GM18858 (cell line): ENCODE results near the gene ATG7.
"Not testable (repeated sequence)": the region's sequence is repeated elsewhere in the genome, so short reads cannot be mapped to it uniquely, and the experiment has no call there.

Experiments
- ATAC-seq: cut with Tn5 transposase; IDR thresholded peaks from one replicate; pipeline ENCODE4 v1.9.1; 2021; ENCODE audit not compliant: unreplicated experiment

The ATG7 gene

DNA sequence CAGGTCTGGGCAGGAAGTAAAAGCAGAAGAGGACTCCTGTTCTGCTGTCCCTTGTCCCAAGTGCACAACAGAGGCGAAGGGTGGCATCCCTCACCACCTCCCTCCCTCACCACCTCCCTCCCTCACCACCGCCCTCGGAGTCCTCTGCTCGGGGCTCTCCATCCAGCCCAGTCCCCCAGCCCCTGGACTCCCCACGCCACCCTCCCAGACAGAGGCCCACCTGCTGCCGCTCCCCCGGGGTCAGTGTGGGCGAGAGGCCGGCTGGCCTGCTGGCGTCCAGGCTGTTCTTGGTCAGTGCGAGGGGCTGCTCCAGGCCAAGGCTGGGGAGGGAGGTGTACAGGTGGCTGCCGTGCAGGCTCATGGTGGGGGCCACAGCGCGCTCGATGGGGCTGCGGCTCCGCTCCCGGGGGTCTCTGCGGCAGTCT is 292.4 kb downstream of the ATG7 start:
- ATAC-seq: no peak

DNA sequence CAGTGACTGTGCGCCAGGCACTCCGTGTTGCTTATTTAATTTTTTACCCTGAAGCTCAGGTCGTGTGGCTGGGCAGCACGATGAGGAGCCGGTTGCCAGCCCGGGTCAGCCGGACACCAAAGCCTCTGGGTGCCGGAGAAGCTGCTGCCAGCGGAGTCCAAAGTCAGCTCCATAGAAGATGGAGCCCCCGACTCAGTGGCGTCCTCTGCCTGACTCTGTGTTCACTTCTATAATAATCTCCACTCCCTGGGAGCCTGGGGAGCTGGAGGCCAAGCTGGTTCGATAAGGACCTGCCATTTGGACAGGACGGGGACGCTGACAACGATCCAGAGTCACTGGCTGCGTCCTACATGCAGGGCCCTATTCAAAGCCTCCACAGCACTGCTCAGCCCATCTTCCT is 292.9 kb downstream of the ATG7 start:
- no peak for ATAC-seq

DNA sequence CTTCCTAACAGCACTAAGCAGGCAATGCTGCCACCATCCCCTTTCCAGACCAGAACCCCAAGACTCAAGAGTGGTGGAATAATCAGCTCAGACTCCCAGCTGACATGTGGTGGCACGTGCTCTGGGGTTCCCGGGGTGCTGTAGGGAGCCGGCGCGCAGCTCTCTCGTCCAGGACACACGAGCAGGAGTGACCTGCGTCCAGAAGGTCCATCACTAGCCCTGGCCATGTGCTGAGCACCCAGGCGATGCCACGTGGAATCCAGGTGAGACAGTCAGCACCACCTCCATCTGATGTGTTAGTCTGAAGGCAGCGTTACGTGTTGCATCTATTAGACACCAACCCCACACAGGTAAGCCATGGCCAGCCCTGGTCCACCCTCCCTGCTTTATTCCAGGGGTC is 293.3 kb downstream of the ATG7 start:
- ATAC-seq: no peak

DNA sequence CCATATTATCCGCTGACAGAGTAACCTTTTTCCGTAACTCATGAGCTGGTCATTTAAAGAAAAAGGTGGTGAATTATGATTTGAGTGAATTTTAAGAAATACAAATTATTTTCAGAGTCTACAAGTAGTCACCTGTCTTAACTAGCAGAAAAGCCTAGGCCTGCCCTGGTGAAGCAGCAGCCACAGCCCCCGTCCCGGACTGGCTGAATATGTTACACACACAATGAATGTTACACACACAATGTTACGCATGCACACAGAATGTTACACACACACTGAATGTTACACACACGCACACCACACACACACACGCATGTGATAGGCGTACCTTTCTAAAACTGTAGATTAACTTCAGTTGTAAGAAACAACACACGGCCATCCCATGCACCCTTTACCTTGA is 293.7 kb downstream of the ATG7 start:
- no peak for ATAC-seq

- ATAC-seq: no peak
Observed at GRCh38 chr3:11566478-11566877, 294.3 kb downstream of the ATG7 start.

DNA sequence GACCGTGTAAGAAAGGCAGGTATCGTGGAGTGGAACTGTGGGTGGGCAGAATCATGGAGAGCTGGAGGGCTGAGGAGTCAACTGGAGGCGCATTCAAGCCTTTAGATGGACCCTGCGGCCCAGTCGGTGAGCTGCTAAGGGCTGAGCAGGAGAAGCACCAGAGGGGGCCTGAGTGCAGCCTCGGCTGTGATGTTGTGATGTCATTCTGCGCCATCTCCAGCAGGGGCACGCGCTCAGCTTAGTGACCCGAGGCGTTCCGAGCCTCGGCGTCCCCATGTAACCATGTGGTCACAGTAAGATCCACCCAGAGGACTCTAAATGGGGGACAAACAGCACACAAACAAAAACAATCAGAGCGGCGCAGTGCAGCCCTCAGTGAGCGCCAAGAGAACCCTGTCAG is 294.7 kb downstream of the ATG7 start:
- ATAC-seq: no peak

DNA sequence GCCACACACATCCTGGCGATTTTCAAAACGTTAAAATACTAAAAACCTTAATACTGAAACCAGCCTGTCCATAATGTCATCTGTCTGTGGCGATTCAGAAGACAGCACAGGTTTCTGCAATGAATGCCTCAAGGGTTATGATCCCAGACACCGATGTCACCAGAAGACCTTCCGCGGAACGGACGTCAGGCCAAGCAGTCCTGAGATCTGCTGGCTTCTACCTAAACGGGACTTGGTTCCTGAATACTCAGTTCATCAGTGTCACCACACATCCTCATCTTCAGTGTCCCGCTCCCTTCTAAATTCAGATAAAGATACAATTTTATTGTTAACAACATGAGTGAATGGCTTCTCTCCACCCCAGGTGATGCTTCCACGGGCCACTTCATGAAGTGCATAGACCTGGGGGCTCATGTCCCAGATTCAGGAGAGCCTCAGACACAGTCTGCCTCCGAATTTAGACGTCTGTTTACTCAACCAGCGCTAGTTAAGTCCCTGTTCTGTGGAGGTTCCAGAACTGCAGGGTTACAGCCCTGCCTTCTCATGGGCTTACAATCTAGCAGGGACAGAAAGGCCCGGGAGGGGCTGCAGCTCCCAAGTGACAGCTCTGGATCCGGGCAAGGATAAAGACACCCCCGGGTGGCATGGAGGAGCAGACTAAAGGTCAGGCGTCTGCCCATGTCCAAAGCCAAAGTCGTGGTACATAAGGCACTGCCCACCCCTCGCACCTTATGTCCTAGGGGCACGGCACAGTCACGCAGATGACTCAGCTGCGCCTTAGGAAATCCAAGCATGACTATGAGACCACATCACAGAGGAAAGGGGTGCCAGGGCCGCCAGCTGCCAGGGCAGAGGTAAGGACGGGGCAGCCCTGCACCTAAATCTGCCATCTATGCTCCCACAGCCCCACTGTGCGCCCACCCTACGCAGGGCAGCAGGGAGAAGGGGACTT is 295.6 kb downstream of the ATG7 start:
- no peak for ATAC-seq

GRCh38 chr3:11568503-11569155 is 296.4 kb downstream of the ATG7 start:
- ATAC-seq: no peak

DNA sequence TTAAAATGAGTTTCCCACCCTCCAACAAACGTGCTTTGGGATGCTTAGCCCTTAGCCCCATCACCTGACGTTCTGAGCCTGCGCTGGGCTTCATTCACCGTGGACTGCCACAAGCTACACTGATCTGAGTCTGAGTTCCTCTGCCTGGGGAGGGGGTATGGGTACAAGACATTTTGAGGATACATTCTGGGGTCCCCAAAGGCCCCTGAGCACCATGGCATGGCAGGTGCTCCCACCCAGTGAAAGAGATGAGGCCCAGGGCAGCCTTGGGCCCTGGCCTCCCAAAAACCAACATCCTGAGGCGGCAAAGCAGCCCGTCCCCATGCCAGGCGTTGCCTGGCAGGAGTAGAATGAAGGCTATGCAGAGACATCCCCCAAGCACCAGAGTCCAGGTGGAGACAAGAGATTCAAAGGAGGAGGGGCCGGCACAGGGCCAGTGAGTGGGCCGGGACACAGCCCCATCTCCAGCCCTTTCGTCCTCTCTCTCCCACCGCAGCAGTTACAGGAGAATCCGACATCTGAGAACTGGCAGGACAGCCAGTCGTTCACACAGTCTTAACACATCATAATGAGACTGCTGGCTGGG is 297.1 kb downstream of the ATG7 start:
- ATAC-seq: no peak

- ATAC-seq: no peak
Observed at GRCh38 chr3:11570251-11570650, 298.1 kb downstream of the ATG7 start.

- ATAC-seq: no peak
Observed at GRCh38 chr3:11570789-11571495, 298.7 kb downstream of the ATG7 start.

DNA sequence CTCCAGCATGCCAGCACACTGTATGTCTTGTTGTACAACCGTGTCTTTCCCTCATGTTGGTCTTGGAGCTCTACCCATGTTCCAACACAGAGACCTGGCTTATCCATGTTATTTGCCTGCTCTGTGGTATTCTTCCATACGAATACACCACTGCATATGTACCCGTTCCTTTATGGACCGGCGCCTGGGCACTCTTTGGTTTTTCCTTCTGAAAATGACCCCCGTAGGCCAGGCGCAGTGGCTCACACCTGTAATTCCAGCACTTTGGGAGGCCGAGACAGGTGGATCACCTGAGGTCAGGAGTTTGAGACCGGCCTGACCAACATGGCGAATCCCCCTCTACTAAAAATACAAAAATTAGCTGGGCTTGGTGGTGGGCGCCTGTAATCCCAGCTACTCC is 300.5 kb downstream of the ATG7 start:
- not testable (repeated sequence) for ATAC-seq

DNA sequence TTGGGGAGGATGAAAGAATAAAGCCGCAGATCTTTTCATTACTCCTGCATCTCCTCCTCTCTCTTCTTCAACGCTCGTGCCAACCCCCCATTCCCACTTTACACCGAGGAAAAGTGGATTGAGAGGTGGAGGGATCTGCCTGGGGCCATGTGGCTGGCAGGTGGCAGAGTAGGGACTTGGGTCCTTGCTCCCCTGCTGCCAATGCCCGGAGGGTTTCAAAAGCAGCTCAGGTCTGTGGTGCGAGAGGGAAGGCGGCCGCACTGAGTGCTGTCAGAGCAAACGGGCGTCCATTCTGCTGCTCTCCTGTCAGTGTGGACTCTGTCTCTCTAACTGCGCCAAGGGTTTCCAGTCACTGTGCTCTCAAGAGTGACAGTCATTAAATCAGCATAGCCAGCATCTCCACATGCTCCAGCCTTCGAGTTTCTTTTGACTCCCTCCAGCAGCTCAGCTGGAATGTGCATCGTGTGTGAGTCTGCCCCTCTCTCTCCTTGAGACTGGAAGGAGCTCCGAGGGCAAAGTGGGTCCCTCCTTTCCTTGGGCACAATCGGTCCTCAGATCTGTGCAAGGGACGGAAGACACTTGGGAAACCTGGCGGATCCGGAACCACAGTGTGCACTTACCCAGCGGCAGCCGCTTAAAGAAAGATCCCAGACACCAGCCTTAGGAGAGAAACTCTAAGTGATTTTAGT is 302.9 kb downstream of the ATG7 start:
- no peak for ATAC-seq

DNA sequence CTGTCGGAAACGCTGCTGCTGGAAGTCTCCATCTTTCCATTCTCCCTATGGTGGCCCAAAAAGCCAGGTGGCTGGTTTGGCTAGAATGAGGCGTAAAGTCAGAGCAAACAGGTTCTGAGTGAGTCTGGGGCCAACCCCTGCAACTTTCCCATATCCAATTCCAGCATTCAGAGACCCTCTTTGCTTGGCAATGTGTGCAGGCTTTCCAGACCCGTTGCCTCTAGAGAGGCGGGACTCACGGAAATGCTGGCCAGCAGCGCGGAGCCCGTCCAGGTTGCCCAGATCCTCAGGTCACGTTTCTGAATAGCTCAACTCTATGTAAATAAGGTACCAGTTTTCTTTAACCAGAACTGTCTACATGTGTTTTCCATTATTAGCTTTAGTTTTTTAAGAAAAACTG is 303.5 kb downstream of the ATG7 start:
- no peak for ATAC-seq

DNA sequence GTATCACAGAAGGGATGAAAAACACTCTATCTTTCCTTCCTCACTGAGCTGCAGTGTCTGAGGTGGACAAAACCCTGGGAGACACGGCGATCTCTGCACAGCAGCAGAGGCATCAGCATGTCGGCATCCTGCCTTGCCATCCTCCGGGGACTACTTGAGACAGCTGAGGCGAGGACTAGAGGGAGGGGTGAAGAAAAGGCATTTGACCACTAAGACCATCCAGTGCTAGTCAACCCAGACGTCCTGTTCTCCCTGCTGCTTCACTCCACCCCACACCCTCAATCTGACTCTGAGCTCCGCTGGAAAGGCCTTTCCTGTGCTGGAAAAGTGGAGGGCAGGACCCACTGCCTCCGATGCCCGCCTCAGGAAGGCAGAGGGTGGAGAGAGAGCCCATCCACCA is 304.3 kb downstream of the ATG7 start:
- no peak for ATAC-seq

DNA sequence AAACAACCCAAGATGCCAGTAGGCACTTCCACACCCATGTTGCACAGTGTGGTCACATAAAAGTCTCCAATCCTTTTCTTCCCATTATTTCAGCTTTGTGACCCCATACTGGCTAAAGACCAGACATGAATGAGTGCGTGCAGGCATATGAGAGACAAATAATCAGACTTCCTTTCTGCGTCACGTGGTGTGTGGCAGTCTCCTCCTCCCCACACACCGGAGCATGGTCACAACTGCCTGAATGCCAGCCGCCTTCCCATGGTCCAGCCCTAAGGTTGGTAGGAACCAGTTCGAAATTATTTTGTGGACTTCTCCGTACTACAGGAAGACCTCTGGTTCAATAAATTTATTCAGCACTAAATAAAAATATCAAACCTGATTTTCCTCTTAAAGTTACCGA is 306.0 kb downstream of the ATG7 start:
- no peak for ATAC-seq

- ATAC-seq: no peak
Observed at GRCh38 chr3:11580645-11581044, 308.4 kb downstream of the ATG7 start.

DNA sequence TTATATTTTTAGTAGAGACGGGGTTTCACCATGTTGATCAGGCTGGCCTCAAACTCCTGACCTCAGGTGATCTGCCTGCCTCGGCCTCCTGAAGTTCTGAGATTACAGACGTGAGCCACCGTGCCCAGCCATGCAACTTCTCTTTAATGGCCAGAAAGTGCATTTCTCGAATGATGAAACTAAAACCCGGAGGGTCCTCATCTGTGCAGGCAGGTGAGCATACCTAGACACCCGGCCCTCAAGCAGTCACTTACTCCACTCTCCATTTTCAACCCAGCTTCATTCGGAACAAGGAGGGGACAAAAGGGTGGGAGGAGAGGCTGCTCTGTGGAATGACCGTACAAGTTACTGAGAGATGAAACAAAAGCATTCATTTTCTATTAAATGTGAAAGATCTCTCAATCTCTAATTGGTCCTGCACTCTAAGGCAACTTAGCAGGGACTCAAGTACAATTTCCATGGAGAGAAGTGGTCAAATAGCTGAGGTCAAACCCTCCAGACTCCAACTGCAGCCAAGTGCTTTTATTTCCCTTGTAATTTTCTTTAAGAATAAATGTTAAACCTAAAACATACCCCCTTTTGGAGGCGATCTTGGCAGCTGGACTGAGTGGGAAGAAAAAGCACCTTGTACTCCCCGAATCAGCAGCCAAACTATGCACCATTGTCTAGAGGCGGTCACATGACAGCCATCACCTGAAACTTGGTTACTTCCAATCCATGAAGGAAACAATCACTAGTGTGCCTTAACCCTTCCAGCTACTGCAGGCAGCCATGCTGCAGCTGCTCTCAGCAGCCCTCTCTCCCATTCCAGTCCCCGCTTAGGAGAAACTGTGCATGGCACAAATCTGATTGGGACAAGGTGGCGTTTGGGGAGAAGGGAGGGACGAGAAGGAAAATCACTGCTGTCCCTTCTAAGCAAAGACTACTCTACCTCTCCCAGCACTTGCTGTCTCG is 309.3 kb downstream of the ATG7 start:
- no peak for ATAC-seq

- ATAC-seq: no peak
Observed at GRCh38 chr3:11582191-11582968, 310.2 kb downstream of the ATG7 start.
